G401.6 (cell line): ENCODE results near the gene TMPRSS13.
"Not testable (repeated sequence)": the region's sequence is repeated elsewhere in the genome, so short reads cannot be mapped to it uniquely, and the experiment has no call there.

Source experiments
- FAIRE-seq: peaks from 2 replicates; lab custom pipeline; 2012; peaks lifted over from hg19 to GRCh38; lab: Jason Lieb, UNC

Gene TMPRSS13

DNA sequence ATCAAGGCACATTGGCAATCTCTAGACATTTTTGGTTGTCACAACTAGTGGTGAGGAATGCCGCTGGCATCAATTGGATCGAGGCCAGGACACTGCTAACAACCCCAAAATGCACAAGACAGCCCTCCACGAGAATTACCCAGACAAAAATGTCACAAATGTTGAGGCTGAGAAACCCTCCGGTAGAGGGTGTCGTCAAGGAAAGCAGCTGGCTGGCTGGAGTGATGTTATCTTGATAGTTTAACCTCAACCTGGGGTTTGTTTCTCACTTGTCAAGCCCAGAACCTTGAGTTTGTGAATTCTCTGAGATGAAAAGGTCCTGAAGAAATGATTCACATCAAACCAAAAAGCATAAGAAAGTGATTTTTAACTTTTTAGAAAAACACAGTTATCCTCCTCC lies 21.1 kb upstream of the TMPRSS13 start:
- FAIRE-seq: no peak

DNA sequence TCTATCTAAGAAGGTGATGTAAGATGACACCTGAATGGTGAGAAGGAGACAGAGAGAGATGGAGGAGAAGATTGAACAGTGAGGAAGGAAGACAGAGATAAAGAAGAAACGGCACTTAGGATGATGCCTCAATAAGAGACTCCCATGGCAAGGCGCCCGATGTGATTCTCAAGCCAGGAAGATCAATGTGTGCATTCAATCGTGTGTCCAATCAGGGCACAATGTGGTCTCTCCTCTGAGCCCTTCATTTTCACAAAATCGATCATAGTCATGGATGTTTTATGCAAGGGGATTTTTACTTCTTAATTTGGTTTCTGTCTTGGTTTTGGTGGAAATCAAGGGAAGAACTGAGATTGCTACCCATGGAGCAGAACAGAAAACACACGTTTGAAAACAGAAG lies 19.9 kb upstream of the TMPRSS13 start:
- no peak for FAIRE-seq

DNA sequence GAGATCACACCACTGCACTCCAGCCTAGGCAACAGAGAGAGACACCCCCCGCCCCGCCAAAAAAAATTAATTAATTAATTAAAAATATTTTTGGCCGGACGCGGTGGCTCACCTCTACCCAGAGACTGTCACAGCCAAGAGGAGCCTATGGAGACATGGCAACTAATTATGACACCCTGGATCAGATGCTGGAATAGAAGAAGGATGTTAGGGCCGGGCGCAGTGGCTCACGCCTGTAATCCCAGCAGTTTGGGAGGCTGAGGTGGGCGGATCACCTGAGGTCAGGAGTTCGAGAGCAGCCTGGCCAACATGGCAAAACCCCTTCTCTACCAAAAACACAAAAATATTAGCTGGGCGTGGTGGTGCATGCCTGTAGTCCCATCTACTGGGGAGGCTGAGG lies 19.3 kb upstream of the TMPRSS13 start:
- FAIRE-seq: not testable (repeated sequence)

- not testable (repeated sequence) for FAIRE-seq
Observed at GRCh38 chr11:117947751-117948150, 18.5 kb upstream of the TMPRSS13 start.

DNA sequence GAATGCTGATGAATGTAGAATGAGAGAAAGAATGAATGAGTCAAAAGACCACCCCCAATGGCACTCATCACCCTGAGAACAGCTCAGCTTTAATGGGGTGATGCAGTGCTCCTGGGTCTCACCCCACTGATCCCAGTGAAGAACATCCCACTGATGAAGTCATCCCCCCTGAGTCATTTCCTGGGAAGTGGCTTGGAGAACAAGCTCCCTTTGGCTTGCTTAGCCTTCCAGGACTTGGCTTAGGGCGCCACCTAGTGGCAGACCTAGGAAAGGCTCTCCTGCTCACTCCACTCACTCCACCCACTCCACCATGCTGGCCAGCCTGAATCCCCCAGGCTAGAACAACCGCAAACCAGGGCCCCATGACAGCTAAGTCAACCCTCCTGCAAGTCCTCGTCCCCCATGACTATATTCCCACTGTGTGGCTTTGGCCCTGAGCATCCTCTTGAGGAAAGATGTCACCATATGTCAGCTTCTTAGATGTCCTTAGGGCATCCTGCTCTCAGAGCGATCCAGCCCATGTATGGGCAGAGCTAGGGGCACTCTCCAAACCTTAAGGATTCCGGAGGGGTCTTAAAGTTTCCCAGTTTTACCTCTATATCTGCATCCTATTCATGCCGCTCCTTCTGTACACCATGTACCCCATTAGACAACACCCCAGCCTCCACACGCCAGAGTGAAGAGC lies 17.8 kb upstream of the TMPRSS13 start:
- FAIRE-seq: no peak

DNA sequence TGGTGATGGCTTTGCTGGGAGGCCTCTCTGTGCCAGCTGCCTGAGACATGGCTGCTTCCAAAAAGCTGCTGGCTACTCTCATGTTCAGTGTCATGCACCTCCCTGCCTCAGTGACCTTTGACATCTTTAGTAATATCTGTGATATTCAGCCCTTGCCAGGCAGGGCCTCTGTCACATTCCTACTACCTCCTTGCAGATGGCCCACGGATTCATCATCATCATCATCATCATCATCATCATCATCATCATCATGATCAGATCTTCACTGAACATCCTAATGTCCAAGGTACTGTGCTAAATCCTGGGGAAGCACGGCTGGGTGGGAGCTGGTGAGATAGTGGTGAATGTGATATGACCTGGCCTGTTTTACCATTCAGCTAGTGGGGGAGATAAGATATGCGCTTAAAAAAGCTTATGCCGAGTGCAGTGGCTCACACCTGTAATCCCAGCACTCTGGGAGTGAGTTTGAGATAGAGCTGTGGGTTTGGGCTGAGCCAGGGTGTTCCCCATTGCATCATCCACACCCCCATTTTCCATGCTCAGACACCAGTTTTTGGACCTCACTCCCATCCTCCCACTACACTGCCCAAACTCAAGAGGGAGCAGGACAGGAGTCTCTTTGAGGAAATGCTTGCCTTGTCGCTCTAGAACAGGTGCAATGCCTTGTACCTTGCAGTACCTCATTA lies 17.1 kb upstream of the TMPRSS13 start:
- no peak for FAIRE-seq

DNA sequence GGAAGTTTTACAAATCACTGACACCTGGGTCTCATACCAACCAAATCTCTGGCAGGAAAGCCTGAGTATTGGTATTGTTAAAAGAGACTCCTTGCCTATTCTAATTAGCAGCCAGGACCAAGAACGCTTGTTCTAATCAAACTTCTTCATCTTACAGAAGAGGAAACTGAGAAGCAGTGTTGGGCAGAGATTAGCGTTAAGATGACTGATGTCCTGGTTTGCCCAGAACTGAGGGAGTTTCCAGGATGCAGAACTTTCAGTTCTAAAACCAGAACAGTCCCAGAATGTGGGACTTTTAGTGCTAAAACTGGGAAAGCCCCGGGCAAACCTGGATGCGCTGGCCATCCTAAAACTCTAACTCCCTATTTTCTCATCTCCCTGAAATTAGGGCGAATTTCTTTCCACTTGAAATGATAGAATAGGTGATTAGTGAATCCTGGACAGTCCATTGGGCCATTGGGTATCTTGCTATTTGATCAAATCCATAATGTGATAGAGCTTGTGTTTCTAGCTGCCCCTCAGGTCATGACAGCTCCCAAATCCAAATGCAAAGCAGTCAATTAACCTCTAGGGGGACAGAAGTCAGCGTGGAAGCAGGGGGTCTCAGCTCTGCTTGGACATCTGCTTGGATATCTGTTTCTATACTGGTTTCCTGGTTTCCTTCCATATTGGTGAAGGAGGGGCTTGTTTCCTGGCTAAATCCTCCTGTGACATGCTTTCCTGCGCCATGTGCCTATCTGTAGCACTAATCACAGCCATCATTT lies 16.0 kb upstream of the TMPRSS13 start:
- FAIRE-seq: no peak

GRCh38 chr11:117944554-117944953 lies 15.4 kb upstream of the TMPRSS13 start:
- FAIRE-seq: no peak

DNA sequence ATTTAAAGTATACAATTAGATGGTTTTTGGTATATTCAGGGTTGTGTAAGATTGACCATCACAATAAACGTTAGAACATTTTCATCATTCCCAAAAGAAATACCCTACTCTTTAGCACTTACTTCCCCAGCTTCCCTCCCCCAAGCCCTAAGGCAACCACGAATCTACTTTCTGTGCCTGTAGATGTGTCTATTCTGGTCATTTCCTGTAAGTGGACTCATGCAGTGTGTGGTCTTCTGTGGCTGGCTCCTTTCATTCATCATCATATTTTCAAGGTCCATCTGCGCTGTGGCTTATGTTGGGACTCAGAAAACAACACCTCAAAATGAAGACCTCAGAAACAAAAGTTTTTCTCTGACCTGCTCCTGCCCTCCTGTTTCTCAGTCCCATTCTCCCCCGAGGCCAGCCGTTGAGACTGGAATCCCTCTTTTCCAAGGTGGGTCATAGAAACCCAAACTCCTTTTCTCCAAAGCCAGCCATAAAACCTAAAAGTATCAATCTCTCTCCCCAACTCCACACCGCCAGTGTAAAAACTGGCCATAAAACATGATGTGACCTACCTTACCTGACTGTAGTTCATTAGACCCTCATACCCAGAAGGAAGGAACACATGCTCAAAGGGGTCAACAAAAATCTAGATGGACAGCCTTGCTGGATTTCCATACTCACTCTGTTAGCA lies 12.9 kb upstream of the TMPRSS13 start:
- FAIRE-seq: no peak

GRCh38 chr11:117941163-117941707 lies 12.0 kb upstream of the TMPRSS13 start:
- no peak for FAIRE-seq

DNA sequence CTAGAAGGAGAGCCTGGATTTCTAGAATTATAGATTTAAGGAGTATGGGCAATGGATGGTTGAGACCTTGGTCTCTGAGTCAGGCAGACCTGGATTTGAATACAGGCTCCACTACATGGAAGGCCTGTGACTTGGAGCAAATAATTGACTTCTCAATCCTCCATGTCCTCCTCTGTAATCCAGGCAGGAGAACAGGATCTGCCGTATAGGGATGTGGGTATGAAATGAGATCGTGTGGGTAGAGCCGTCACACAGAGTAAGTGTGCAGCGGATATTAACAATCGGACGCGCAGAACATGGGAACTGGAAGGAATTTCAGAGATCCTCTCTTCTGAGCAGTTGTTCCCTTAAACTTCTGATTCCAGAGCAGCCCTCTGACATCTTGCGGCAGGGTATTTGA lies 11.5 kb upstream of the TMPRSS13 start:
- FAIRE-seq: no peak

- FAIRE-seq: no peak
Observed at GRCh38 chr11:117936973-117937372, 7.8 kb upstream of the TMPRSS13 start.

- FAIRE-seq: no peak
Observed at GRCh38 chr11:117934526-117935307, 5.5 kb upstream of the TMPRSS13 start.

GRCh38 chr11:117933930-117934329 lies 4.7 kb upstream of the TMPRSS13 start:
- FAIRE-seq: no peak

GRCh38 chr11:117933475-117933874 lies 4.3 kb upstream of the TMPRSS13 start:
- FAIRE-seq: no peak

- FAIRE-seq: no peak
Observed at GRCh38 chr11:117932947-117933346, 3.7 kb upstream of the TMPRSS13 start.

DNA sequence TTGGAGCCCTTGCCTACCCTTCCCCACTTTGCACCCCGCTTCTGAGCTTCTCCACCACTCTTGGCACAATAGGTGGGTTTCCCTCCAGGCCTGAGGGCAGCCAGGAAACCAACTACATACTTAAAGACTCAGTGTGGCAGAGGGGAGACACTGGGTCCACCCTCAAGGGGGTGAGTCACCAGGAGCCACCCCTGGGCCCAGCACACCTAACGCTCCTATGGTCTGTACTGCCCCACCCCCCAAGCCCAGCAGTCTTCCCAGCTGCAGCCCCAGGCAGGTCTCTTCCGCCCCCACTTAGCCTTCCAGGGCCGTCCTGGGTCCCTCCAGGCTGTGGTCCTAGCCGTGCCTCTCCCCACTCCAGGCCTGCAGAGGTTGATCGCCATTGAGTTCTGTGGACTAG lies 3.2 kb upstream of the TMPRSS13 start:
- FAIRE-seq: no peak

DNA sequence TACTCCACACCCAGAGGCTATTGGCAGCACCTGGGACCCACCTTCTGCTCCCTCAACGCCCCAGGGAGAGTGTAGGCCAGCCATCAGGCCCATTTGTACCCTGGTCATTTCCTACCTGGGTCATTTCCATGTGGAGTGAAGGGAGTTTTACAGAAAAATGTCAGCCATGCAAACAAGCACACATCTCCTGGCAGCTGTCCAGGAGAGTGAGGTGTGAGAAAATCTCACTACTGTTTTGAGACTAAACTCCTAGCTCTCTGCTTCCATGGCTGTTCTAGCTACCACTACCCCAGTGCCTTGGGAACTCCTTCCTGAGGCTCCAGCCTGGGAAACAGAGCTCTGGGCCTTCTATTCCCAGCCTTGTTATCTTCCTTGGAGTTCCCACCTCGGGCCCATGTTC lies 2.8 kb upstream of the TMPRSS13 start:
- FAIRE-seq: no peak

DNA sequence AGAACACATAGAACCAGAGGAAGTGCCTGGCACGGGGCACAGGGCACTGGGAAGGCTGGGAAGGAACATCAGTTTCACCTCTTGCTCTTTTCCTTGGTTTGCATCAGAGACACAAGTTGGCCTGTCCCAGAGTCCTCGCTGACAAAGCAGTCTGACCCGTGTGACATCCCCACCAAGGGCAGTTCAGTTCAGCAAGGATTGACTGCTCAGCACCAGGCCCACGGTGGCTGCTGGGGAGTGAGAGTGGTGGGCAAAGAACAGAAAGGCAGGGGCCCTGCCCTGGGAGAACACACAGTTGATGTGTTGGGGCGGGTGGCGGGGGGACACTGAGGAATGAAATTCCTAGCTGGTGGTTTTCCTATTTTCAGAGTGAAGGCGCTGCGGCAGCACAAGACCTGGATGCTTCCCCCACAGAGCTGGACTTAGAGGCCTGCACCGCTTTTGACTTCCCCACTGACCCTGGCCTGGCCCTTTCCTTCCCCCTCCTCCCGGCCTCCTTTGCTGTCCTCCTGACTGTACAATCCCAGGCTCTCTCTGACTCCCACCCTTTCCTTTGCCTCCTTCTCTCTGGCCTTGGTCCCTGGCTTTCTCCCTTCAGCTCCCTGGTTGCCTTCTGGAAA lies 2.2 kb upstream of the TMPRSS13 start:
- no peak for FAIRE-seq

GRCh38 chr11:117930668-117931330 lies 1.6 kb upstream of the TMPRSS13 start:
- no peak for FAIRE-seq
